GM19025 (cell line): ENCODE measurements around the gene HNRNPC.
"Not testable (repeated sequence)": the region's sequence is repeated elsewhere in the genome, so short reads cannot be mapped to it uniquely, and the experiment has no call there.

ENCODE experiments used
- ATAC-seq: cut with Tn5 transposase; IDR thresholded peaks from one replicate; pipeline ENCODE4 v1.9.1; 2021; ENCODE audit warnings: mild to moderate bottlenecking, low read depth, moderate library complexity; ENCODE audit not compliant: unreplicated experiment

Gene HNRNPC

DNA sequence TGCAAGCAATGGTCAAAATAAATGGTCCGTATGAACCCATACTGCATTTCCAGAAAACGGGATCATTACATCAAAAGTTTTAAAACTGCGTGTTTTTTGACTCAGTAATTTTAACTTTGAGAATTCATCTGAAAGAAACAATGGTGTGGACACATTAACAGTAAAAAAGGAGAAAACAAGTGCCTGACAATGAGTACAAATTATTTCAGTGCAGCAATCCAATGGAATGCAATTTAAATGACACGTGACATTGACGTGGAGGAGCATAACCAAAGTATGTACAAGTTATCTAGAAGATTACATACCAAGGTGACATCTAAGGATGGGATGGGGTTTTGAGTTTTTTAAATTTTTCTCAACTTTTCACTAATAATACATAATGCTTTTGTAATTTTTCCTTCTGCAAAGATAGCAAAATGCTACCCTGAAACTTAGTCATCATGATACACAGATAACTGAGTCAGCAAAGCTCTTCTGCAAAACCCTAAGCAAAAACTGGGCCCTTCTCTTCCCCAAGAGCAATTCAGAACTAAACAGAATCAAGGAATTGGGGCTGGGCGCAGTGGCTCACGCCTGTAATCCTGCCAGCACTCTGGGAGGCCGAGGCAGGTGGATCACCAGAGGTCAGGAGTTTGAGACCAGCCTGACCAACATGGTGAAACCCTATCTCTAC is 20.4 kb downstream of the HNRNPC start:
- ATAC-seq, result no peak

DNA sequence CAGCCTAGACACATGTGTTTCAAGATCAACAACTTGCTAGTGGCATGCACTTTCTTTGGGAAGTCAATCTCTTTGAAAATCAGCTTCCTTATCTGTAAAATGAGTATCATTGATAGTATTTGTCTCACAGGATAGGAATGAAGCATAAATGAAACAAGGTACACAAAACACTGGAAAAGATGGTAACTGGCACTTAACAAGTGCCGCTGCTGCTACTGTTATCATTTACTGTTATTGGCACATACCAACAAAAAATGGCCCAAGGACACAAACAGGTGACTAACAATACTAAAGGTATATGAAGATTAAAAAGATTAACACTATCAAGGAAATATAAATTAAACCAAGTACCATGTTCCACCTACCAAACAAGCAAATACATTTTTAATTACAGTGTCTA is 20.9 kb downstream of the HNRNPC start:
- no peak for ATAC-seq

DNA sequence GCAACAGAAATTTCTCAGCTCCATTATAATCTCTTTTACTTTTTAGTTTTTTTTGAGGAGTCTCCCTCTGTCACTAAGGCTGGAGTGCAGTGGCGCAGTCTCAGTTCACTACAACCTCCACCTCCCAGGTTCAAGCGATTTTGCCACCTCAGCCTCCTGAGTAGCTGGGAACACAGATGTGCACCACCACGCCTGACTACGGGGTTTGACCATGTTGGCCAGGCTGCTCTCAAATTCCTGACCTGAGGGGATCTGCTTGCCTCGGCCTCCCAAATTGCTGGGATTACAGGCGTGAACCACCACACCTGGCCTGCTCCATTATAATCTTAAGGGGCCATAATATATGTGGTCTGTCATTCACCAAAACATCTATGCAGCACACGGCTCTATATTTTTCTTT is 23.4 kb downstream of the HNRNPC start:
- no peak for ATAC-seq

DNA sequence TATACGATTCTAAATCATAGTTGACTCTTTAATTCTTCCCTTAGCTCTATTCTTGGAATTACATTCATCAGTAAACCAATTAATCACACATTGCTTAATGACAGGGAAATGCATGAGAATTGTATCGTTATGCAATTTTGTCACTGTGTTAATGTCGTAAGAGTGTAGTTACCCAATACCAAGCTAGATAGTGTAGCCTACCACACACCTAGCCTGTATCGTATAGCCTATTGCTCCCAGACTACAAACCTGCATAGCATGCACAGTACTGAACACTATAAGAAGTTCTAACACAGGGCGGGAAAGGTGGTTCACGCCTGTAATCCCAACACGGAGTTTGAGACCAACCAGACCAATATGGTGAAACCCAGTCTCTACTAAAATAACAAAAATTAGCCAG is 24.7 kb downstream of the HNRNPC start:
- ATAC-seq, result no peak

DNA sequence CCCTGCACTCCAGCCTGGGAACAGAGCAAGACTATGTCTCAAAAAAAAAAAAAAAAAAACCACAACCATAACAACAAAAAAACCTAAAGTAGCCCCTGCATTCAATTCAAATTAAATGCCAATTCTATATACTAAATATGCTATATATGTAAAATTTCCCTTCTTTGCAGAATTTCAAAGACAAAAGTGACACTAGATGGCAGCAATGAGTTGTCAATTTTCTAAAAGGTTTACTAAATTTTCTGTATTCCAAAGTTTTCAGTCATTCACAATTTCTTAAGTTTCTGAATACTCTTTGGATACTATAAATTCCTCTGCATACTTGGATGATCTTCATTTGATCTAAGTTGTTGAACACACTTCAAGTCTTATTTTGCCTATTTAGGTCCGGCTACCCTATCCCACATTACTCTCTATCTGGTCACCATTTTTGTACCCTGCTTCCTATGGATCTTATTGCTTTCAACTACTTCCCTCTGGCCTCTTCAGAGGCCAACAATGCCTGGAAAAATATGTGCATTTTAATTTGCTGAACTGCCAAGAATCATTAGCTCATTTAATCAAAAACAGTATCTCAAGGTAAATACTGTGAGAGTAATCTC is 27.9 kb downstream of the HNRNPC start:
- no peak for ATAC-seq

DNA sequence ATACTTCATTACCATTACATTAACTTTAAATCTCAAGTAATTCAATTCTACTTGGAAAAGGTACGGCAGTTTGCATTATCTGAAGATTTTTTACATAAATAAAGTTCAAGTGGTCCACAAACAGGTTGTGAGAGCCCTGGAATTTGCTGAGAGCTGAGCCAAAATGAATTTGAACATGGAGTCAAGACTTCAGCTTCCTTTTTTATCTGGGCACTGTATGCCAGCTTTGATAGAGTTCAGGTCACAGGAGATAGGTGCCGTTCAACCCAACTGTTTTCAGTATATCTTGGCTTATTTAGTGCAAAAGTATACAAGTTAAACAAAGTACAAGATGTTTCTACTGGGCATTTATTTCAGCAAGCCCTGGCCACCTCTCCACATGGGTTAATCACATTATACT is 28.8 kb downstream of the HNRNPC start:
- no peak for ATAC-seq

DNA sequence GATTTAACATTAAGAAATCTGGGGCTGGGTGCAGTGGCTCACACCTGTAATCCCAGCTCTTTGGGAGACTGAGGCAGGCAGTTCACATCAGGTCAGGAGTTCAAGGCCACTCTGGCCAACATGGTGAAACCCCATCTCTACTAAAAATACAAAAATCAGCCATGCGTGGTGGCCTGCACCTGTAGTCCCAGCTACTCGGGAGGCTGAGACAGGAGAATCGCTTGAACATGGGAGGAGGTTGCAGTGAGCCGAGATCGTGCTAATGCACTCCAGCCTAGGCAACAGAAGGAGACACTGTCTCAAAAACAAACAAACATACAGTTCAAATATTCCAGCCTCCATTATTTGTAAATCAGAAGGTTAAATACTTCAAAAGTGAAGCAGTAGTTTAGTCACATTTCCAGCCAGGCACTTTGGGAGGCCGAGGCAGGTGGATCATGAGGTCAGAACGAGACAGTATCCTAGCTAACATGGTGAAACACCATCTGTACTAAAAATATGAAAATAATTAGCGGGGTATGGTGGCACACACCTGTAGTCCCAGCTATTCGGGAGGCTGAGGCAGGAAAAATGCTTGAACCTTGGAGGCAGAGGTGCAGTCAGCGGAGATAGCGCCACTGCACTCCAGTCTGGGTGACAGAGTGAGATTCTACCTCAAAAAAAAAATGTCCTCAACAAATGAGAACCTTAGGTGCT is 30.3 kb downstream of the HNRNPC start:
- ATAC-seq, result no peak

DNA sequence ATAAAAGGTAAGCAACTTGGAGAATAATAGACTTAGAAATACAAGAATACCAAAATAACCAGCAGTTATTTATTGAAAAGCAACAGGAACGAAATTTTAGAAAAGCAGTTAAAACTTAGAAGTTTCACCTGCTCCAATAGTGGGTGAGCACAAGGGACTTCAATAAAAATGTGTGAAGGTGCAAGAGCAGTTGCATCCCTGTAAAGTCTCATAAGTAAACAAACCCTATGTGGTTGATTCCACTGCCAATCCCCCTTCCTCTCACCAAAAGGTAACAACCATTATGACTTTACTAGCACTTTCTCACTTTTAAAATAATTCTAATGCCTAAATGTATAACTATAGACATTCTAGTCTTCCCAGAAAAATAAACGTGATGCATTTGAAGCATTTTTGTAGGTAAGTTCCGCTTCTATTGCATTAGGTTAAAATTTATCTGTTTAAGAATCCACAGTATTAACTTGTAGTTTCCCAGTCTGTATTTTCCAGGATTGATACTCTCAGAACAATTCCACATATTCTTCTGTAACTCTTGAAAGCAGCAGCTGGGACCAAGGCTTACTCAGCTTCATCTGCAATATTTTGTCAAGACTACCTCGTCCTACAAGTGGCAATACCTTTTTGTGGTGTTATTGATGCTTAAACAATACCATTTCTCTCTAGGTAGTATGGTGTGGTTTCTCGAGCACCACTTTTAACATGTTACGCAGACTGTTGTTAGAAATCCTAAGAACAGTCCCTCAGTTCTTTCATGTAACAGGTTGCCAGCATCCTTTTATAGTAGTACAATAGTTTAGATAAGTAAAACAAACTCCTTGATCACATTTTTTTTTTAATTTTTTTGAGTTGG is 32.1 kb downstream of the HNRNPC start:
- ATAC-seq, result no peak

DNA sequence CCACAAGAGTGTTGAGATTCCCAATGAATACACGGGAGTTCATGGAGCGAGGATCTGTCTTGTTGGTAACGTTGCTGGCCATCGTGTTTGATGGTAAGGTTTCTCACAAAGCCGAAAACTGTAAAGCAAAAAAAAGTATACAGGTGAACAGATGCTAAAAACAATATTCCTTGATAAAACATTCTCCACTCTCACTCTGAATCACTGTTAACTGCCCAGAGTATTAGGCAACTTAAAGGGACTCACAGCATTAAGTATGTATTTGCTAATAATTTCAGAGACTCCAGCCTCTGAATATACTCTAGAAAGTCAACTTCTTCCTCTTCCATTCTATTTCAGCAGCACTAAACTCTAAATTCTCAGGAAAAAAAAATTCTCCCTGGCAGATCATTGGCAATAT is 35.1 kb downstream of the HNRNPC start:
- no peak for ATAC-seq

DNA sequence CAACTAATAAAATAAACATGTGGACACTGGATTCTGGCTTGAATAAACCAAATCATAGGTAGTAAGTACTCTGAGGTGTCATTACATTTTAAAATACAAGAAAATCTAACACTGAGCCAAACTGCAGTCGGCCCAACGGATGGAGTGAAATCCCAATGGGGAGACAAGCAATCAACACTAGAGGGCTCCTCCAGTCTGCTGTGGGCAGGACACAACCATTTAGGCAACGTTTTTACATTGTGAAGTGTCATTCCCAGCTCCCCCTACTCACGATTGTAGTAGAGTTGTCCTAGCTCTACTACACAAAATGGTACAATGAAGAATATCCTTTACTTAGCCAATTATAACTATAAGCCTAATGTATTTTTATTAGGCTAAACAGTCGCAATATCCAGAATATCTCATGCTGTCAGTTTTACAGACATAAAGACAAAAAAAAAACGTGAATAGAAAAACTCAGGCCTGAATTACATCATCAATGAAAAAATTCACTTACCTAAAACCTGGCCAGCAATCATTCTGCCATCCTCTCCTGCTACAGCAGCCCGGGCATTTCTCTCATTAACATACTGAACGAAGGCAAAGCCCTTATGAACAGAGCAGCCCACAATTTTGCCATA is 35.7 kb downstream of the HNRNPC start:
- no peak for ATAC-seq

DNA sequence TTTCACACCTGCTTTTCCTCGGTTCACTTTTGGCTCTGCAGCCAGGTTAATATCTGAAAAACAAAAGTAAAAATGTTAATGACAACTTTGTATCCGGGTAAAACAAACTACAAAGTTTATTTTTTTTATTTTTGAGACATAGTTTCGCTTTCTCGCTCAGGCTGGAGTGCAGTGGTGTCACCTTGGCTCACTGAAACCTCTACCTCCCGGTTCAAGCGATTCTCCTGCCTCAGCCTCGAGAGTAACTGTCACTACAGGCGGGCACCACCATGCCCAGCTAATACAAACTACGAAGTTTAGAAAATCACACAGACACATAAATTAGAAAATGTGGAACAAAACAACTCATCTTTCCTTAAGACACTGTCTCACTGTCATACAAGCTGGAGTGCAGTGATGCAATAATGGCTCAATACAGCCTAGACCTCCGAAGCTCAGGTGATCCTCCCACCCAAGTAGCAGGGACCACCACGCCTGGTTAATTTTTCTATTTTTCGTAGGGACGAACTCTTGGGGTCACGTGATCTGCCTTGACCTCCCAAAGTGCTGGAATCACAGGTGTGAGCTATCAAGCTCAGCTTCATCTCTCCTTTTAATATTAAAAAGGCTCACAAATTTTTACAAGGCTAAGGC is 38.1 kb downstream of the HNRNPC start:
- no peak for ATAC-seq

DNA sequence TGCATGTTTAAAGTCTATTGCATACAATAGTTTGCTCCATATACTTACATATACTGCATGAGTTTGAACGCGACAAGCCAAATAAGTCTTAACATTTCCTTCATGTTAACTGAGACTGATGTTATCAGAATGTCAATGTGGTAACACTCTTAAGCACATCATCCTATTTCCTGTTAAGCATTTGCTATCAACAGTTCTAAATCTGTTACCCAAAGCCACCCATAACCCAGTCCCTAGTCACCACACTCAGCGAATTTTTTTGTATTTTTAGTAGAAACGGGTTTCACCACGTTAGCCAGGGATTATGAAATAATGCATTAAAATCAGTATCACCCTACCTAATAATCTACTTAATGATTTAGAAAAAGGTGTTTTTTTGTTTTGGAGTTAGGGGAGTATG is 39.4 kb downstream of the HNRNPC start:
- no peak for ATAC-seq

DNA sequence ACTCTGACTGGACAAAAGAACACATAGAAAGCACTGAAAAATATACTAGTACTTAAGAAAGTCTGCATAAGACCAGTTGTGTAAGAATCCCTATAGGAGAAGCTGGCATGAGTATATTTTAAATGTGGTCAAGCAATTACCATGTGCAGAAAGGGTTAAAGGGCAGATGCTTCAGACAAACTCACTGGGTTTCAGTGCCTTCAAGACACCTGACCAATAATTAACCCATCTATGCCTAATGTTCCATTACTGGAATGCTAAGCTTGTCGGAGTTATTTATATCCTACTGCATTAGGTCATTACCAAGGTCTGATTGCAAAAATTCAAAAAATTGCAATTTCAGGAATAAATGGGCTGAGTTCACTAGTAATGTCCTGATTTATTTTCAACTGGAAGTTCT is 41.3 kb downstream of the HNRNPC start:
- no peak for ATAC-seq

DNA sequence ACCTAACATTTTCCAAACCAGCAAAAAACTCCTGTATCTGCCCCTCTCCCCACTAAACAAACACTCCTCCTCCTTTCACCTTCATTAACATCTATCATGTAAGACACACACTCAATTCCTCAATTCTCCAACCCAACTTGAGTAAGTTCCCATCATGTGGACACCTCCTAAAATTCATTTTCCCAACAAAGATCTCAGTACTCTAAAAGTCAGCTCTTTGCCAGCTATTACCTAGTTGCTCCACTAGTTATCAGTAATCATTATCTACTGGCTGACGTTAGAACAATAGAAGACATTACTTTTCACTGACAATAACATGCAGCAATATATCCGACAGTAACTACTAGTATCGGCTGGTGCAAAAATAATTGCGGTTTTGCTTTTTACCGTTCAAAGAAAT is 42.1 kb downstream of the HNRNPC start:
- no peak for ATAC-seq

DNA sequence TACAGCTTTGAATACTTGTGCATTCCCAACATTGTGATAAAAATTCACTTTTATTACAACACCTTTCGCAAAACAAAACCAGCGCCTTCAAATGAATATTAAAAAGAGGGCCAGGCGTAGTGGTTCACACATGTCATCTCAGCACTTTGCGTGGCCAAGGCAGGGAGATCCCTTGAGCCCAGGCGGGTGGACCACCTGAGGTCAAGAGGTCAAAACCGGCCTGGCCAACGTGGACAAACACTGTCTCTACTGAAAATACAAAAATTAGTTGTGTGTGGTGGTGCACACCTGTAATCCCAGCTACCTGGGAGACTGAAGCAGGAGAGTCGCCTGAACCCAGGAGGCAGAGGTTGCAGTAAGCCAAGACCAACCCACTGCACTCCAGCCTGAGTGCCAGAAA is 42.8 kb downstream of the HNRNPC start:
- ATAC-seq, result no peak

DNA sequence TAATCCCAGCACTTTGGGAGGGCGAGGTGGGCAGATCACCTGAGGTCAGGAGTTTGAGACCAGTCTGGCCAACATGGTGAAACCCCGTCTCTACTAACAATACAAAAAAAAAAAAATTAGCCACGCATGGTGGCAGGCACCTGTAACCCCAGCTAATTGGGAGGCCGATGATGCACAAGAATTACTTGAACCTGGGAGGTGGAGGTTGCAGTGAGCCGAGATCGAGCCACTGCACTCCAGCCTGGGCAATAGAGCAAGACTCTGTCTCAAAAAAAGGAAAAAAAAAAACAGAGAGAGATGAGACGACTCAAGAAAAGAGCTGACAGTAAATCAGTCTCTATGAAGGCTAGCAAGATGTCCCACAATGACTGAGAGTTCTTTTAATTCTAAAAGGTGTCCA is 44.1 kb downstream of the HNRNPC start:
- ATAC-seq, result not testable (repeated sequence)

DNA sequence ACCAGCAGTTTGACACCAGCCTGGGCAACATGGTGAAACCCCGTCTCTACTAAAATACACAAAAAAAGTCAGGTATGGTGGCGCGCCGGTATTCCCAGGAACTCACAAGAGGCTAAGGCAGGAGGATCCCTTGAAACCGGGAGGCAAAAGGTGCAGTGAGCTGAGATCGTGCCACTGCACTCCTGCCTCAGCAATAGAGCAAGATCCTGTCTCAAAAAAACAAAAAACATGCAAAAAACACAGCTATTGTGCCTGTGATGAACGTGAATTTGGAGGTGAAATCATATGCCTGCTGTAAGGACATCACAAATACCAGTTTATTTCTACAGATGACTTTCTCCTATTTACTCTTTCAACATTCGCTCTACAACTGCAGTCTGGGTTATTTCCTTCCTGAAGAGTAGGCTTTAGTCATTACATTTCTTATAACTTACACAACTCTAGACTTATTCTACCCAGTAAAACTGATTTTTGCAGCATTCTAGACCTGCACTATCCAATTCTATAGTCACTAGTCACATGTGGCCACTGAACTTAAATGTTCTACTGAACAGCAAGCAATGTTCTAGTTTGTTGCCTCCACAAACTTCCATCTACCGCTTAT is 48.3 kb downstream of the HNRNPC start:
- no peak for ATAC-seq

DNA sequence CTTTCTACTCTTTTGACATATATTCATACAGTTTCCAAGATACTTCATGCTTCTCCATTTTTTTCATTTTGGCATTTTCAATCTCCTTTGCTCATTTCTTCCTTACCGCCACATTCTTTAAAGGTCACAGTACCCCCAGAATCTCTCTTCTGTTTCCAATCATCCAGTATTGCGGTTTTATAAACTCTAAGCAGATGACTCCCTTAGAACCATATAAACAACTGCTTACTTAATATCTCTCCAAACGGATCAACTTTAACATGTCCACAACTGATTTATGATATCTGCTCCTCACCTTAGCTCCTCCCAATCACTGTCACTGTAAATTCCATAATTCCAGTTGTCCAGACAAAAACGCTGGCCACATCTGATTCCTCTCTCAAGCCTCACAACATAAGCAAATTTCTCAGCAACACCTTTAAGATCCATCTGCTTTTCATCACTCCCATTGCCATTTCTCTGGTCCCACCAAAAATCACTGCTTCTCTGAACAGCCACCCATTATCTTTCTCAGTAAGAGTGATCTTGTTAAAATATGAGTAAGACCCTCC is 49.6 kb downstream of the HNRNPC start:
- ATAC-seq, result no peak

DNA sequence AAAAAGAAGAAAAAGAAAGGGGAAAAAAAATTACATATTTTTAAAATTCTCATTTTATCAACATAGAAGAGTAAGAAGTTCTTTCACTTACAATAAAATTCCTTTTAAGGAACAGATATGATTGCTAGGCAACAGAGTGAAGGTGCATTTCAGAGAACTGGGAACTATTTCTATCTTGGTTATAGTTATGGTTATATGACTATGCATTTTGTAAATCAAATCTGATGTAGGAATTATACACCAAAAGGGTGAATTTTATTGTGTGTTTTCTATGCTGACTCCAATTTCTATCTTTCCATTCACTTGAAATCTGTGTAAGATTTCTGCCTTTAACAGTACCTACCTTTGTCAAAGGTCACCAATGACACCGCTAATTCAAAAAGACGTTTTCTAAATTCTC is 50.1 kb downstream of the HNRNPC start:
- no peak for ATAC-seq

DNA sequence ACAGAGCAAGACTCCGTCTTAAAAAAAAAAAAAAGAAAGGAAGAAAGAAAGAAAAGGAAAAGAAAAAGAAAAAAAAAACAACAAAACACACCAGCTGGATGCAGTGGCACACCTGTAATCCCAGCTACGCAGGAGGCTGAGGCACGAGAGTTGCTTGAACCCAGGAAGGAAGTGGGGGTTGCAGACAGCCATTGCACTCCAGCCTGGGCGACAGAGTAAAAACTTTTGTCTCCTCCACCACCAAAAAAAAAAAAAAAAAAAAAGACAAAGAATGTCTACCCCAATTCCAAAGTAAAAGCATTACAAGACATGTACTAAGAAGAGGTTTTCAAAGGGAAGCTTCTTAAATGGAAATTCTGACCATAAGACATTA is 53.4 kb downstream of the HNRNPC start:
- no peak for ATAC-seq
